GM06990 (cell line): ENCODE data around the gene MBD3.
"Not testable (repeated sequence)": the region's sequence is repeated elsewhere in the genome, so short reads cannot be mapped to it uniquely, and the experiment has no call there.

Source experiments
- DNase-seq: peaks from one replicate; pipeline ENCODE4 v3.0.0-alpha.2; 2011; ENCODE audit not compliant: insufficient read length; ENCODE audit errors: extremely low read depth
- H3K27me3 ChIP-seq: replicated peaks from 2 replicates; pipeline ENCODE4 v1.6.0; 2011; ENCODE audit warnings: low read length; ENCODE audit not compliant: control insufficient read depth, insufficient read depth
- H3K36me3 ChIP-seq: 2 replicates; pipeline ENCODE4 v1.5.1; 2011; ENCODE audit warnings: low read length; ENCODE audit not compliant: control insufficient read depth, insufficient read depth
- H3K4me3 ChIP-seq: replicated peaks from 2 replicates; pipeline ENCODE4 v1.5.1; 2011; ENCODE audit warnings: low read depth, mild to moderate bottlenecking, control low read depth, low read length
- TF ChIP-seq, protein P1 (sequence below): IDR thresholded peaks from 2 replicates; pipeline ENCODE4 v1.5.1; 2011; ENCODE audit warnings: low read length, control low read depth, mild to moderate bottlenecking, inconsistent platforms; ENCODE audit not compliant: insufficient read depth, poor library complexity, severe bottlenecking

Gene MBD3

DNA sequence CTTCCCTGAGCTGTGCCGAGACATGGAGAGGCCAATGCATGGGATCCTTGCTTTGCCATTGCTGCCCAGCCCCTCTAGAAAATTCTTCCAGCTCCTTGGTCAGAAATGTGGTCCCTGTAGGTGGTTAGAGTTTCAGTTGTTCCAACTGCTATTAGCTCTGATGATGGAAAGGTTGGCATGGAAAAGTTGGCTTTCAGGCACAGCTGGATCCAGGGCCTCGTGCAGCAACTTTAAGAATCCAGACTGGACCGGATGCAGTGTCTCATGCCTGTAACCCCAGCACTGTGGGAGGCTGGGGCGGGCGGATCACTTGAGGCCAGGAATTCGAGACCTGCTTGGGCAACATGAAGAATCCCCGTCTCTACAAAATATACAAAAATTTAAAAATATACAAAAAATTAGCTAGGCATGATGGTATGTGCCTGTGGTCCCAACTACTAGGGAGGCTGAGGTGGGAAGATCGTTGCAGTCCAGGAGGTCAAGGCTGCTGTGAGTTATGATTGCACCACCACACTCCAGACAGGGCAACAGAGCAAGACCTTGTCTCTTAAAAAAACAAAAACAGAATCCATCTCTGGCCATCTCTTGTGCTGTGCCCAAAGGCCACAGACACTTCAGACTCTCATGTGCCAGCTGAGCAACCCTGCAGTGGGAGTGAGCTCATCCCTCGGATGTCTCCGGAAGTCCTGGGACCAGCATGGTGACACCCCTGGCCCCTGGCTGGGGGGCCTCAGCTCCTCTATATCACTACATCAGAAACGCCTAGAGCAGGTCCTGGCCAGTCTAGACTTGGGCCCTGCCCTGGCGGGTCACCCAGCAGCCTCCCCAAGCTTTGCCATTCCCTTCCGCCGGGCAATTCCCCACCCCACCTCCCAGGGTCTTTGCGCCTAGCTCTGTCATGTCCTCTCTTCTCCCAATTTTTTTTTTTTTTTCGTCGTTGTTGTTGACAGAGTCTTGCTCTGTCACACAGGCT, 41.3 kb downstream of the MBD3 start:
- H3K27me3 ChIP-seq = no peaks in the 10 kb centered on the region
- TF ChIP-seq, protein P1, sequence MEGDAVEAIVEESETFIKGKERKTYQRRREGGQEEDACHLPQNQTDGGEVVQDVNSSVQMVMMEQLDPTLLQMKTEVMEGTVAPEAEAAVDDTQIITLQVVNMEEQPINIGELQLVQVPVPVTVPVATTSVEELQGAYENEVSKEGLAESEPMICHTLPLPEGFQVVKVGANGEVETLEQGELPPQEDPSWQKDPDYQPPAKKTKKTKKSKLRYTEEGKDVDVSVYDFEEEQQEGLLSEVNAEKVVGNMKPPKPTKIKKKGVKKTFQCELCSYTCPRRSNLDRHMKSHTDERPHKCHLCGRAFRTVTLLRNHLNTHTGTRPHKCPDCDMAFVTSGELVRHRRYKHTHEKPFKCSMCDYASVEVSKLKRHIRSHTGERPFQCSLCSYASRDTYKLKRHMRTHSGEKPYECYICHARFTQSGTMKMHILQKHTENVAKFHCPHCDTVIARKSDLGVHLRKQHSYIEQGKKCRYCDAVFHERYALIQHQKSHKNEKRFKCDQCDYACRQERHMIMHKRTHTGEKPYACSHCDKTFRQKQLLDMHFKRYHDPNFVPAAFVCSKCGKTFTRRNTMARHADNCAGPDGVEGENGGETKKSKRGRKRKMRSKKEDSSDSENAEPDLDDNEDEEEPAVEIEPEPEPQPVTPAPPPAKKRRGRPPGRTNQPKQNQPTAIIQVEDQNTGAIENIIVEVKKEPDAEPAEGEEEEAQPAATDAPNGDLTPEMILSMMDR = no peak
- DNase-seq = no peak
- H3K36me3 ChIP-seq = no peaks in the 10 kb centered on the region
- H3K4me3 ChIP-seq = no peak overlapping the region

DNA sequence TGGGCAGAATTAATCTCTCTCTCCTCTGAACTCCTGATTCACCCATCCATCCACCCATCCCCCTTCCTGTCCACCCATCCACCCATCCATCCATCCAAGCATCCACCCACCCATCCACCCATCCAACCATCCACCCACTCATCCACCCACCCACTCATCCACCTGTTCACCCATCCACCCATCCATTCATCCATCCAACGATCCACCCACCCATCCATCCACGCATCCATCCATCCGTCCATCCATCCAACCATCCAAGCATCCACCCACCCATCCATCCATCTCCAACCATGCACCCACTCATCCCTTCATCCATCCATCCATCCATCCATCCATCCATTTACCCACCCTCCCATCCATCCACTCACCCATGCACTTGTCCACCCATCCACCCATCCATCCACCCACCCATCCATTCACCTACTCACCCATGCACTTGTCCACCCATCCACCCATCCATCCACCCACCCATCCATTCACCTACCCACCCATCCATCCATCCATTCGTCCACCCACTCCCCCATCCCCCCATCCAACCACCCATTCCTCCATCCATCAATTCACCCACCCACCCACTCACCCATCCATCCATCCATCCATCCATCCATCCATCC, 43.2 kb downstream of the MBD3 start:
- no peak for DNase-seq
- no peak overlapping the region for H3K4me3 ChIP-seq
- TF ChIP-seq, protein P1 = no peak
- no peaks in the 10 kb centered on the region for H3K36me3 ChIP-seq
- H3K27me3 ChIP-seq = no peaks in the 10 kb centered on the region

DNA sequence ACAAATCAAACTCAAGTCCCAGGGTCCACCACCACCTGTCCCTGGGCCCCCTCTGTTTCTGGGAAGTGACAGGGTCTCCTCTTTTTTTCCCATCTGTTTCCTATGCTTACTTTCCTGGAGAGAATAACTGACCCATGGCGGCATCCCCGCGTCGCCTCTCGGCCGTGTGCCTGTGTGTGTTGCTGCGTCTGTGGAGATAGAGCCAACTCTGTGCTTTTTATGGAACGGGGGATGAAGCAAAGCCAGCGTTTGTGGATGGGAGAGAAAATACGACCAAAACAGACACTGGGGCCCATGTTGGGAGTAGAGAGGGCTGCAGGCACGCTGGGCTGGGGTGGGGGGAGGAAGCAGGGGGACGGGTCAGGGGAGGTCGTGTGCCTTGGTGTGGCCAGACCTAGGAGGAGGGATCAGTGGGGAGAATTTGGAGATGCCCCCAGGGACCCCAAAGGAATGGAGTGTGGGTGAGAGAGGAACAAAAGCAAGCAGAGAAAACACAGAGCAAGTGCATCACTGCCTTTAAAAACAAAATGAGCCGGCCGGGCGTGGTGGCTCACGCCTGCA, 52.2 kb downstream of the MBD3 start:
- Histone ChIP-seq H3K4me3 (no peak overlapping the region), H3K36me3 (no peaks in the 10 kb centered on the region), H3K27me3 (no peaks in the 10 kb centered on the region)
- DNase-seq = no peak
- TF ChIP-seq, protein P1 = no peak

DNA sequence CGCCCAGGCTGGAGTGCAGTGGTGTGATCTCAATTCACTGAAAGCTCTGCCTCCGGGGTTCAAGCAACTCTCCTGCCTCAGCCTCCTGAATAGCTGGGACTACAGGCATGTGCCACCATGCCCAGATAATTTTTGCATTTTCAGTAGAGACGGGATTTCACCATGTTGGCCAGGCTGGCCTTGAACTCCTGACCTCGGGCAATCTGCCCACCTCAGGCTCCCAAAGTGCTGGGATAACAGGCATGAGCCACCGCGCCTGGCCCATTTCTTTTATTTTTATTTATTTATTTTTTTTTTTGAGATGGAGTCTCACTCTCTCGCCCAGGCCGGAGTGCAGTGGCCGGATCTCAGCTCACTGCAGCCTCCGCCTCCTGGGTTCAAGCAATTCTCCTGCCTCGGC, 52.9 kb downstream of the MBD3 start:
- not testable (repeated sequence) for DNase-seq, H3K27me3 ChIP-seq, H3K36me3 ChIP-seq, H3K4me3 ChIP-seq

DNA sequence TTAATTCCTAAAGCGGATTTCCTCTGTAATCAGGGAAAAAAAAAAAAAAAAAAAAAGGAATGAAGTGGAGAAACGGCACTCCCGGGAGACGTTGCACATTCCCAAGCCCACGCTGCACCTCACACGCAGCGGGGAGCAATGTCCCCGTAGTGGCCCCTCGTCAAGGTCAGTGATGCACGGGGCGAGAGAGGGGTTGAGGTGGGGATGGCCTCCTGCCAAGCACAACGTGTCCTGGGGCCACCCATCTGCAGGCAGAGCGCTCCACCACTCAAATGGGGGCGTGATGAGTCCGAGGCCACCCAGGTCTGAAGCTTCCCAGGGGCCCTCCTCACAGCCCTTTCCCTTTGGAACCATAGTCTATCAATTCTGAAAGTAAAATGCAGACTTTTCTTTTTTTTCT, 53.7 kb downstream of the MBD3 start:
- no peaks in the 10 kb centered on the region for H3K36me3 ChIP-seq
- DNase-seq = no peak
- TF ChIP-seq, protein P1 = no peak
- H3K4me3 ChIP-seq = no peak overlapping the region
- no peaks in the 10 kb centered on the region for H3K27me3 ChIP-seq

DNA sequence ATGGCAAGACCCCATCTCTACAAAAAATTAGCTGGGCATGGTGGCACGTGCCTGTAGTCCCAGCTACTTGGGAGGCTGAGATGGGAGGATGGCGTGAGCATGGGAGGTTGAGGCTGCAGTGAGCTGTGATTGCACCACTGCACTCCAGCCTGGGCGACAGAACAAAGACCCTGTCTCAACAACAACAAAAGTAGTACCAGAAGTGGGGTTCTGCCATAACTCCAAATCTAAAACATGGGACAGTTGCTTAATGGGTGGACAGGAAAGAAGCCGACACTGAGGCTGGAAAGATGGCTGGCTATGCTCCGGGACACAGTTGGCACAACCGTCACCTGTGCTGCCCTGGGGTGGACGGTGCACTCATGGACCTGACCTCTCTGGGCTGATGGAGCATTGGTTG, 57.0 kb downstream of the MBD3 start:
- not testable (repeated sequence) for H3K36me3 ChIP-seq, H3K27me3 ChIP-seq, DNase-seq, H3K4me3 ChIP-seq
